ENCODE measurements around the gene PCGF3. TPM values are rescaled to one million over a fixed set of nuclear protein-coding genes. Genes with fewer than 3 reads are reported as not detected.
A peak's percentile ranks its signal among the peaks of the same experiment; 100 is the strongest.

PCGF3 gene
- total and polyA plus RNA-seq, 2 donors from 2014 or later, result 21.7 to 59.6 TPM

DNA sequence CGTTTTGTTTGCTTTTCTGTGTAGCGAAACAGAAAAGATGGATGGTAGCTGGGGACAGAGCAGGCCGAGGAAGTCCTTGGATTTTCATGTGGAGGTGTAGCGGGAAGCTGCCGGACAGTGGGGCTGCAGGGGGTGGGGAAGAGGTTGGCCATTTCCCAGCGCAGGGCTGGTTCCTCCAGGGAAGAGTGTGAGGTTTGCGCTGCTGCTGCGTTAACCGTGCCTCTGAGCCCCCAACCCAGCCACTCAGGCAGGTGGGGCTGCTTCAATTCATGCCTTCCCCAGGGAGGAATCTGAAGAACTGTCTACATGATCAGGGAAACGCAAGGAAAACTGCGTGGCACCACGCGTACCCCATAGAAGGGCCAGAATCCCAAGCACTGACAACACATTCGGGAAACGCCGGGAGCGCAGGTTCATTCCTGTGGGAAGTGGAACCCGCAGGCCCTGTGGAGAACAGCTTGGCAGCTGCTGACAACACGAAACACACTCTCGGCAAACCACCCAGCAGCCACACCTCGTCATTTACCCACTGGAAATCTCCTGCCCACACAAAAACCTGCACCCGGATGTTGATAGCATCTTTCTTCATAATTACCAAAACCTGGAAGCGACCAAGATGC, 57.7 kb downstream of the PCGF3 start:
- DNase-seq (peak in 1 of 5 donors; percentile 61), FAIRE-seq (no peak)
- no peak overlapping the region for H3K4me3 ChIP-seq (ENCODE audit: low read length in 3 of 3)
- no peak overlapping the region for H3K27ac ChIP-seq (ENCODE audit: low read depth in 2 of 2, low read length in 2 of 2)
- H3K27me3 ChIP-seq (ENCODE audit: control insufficient read depth, insufficient read depth, low read length), result no peaks in the 10 kb centered on the region
- peaks cover 3 to 19% (median 9%) of the 10 kb centered on the region in 3 donors for H3K36me3 ChIP-seq (ENCODE audit: control insufficient read depth in 2 of 3, insufficient read depth in 3 of 3, low read length in 3 of 3)
- H3K9ac ChIP-seq (ENCODE audit: low read length in 3 of 3), result no peak overlapping the region
- intact Hi-C loops (cut with DNase I), result no loop called here
- H3K4me1 ChIP-seq (ENCODE audit: control insufficient read depth in 2 of 3, insufficient read depth in 2 of 3, low read depth in 1 of 3, low read length in 3 of 3), result no peaks in the 10 kb centered on the region
- TF ChIP-seq, protein P1, sequence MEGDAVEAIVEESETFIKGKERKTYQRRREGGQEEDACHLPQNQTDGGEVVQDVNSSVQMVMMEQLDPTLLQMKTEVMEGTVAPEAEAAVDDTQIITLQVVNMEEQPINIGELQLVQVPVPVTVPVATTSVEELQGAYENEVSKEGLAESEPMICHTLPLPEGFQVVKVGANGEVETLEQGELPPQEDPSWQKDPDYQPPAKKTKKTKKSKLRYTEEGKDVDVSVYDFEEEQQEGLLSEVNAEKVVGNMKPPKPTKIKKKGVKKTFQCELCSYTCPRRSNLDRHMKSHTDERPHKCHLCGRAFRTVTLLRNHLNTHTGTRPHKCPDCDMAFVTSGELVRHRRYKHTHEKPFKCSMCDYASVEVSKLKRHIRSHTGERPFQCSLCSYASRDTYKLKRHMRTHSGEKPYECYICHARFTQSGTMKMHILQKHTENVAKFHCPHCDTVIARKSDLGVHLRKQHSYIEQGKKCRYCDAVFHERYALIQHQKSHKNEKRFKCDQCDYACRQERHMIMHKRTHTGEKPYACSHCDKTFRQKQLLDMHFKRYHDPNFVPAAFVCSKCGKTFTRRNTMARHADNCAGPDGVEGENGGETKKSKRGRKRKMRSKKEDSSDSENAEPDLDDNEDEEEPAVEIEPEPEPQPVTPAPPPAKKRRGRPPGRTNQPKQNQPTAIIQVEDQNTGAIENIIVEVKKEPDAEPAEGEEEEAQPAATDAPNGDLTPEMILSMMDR (IDR thresholded peaks at IDR 0.05; ENCODE audit: borderline replicate concordance, extremely low read depth, insufficient read depth), result no peak
- no peaks in the 10 kb centered on the region for H3K9me3 ChIP-seq (ENCODE audit: control insufficient read depth in 2 of 3, insufficient read depth in 1 of 3, low read length in 3 of 3)

DNA sequence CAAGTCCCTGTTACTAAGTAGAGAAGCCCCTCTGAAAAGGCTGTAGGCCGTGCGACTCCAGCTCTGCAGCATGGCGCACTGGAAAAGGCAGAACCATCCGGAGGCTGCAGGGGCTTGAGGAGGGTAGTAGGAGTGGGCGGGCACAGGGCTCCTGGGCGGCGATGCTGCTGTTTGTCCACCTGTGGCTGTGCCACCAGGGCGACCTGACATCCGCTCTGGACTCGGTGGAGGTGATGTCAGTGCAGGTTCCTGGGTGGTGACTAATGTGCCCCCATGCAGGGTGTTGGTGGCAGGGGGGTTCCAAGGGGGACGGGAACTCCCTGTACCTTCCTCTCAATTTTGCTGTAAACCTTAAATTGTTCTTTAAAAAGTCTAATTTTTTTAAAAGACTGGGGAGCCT, 58.3 kb downstream of the PCGF3 start:
- intact Hi-C loops (cut with DNase I), result no loop called here
- no peak overlapping the region for H3K4me3 ChIP-seq (ENCODE audit: low read length in 3 of 3)
- peaks cover 3 to 20% (median 9%) of the 10 kb centered on the region in 3 donors for H3K36me3 ChIP-seq (ENCODE audit: control insufficient read depth in 2 of 3, insufficient read depth in 3 of 3, low read length in 3 of 3)
- no peaks in the 10 kb centered on the region for H3K4me1 ChIP-seq (ENCODE audit: control insufficient read depth in 2 of 3, insufficient read depth in 2 of 3, low read depth in 1 of 3, low read length in 3 of 3)
- H3K27ac ChIP-seq (ENCODE audit: low read depth in 2 of 2, low read length in 2 of 2), result no peak overlapping the region
- no peaks in the 10 kb centered on the region for H3K27me3 ChIP-seq (ENCODE audit: control insufficient read depth, insufficient read depth, low read length)
- no peaks in the 10 kb centered on the region for H3K9me3 ChIP-seq (ENCODE audit: control insufficient read depth in 2 of 3, insufficient read depth in 1 of 3, low read length in 3 of 3)
- no peak overlapping the region for H3K9ac ChIP-seq (ENCODE audit: low read length in 3 of 3)
- DNase-seq (peak in 1 of 5 donors; percentile 68), FAIRE-seq (no peak)
- TF ChIP-seq, protein P1 (IDR thresholded peaks at IDR 0.05; ENCODE audit: borderline replicate concordance, extremely low read depth, insufficient read depth), result no peak

DNA sequence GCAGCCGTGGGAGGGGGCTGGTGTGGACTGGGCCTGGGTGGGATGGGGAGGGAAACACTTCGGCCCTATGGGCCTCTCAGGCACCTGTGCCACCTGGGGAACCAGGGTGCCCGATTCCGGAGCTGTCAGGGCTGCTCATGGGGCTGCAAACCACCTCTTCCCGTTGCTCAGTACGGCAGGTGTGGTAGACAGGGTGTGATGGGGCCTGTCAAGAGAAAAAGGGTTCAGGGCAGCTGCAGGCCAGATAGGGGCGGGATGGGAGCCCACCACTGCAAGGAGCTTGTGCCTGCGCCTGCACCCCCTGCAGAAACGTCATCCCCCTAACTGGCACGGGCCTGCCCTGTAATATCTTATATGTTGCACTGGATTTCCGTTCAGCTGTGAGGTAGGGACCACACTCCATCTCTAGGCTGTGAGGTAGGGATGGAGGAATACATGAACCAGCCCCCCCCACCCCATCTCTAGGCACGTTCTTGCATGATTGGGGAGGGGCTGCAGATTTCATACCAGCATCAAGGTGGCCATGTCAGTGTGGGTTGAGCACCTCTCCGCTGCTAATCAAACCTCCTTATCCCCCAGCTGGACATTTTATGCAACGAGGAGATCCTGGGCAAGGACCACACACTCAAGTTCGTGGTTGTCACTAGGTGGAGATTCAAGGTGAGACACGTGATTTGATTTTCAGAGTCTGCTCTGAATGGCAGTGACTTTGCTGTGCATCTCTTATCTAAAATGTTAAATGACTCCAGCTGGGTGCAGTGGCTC, 59.0 kb downstream of the PCGF3 start:
- Histone ChIP-seq H3K4me1 (ENCODE audit: control insufficient read depth in 2 of 3, insufficient read depth in 2 of 3, low read depth in 1 of 3, low read length in 3 of 3) (peaks cover 0 to 1% (median 0%) of the 10 kb centered on the region in 3 donors), H3K9me3 (ENCODE audit: control insufficient read depth in 2 of 3, insufficient read depth in 1 of 3, low read length in 3 of 3) (no peaks in the 10 kb centered on the region), H3K27me3 (ENCODE audit: control insufficient read depth, insufficient read depth, low read length) (no peaks in the 10 kb centered on the region), H3K9ac (ENCODE audit: low read length in 3 of 3) (no peak overlapping the region), H3K27ac (ENCODE audit: low read depth in 2 of 2, low read length in 2 of 2) (no peak overlapping the region), H3K36me3 (ENCODE audit: control insufficient read depth in 2 of 3, insufficient read depth in 3 of 3, low read length in 3 of 3) (peaks cover 3 to 27% (median 9%) of the 10 kb centered on the region in 3 donors), H3K4me3 (ENCODE audit: low read length in 3 of 3) (no peak overlapping the region)
- TF ChIP-seq, protein P1 (IDR thresholded peaks at IDR 0.05; ENCODE audit: borderline replicate concordance, extremely low read depth, insufficient read depth), result no peak
- no peak for FAIRE-seq
- peak in 1 of 5 donors; percentile 63 for DNase-seq
- intact Hi-C loops (cut with DNase I), result no loop called here

All from kidney (tissue), 14 donors.